GM12892 (cell line): ENCODE measurements around the gene NFIC.

Experiments used
- POLR2A ChIP-seq: IDR thresholded peaks from 2 replicates; pipeline ENCODE4 v1.6.1; 2011; ENCODE audit warnings: low read depth, low read length, control low read depth
- TAF1 ChIP-seq: IDR thresholded peaks from 2 replicates; pipeline ENCODE4 v1.6.1; 2011; ENCODE audit warnings: low read depth, mild to moderate bottlenecking, control low read depth, low read length, borderline replicate concordance

- TF ChIP-seq TAF1 (no peak), POLR2A (no peak)
Measured at GRCh38 chr19:3361384-3362216, 4.8 kb upstream of the NFIC start.
